ENCODE results near the gene EP400. TPM values are rescaled to one million over a fixed set of nuclear protein-coding genes. Genes with fewer than 3 reads are reported as not detected.

EP400 gene
- total and polyA plus RNA-seq, 4 donors: 11.4 to 47.8 (median 25.7) TPM

DNA sequence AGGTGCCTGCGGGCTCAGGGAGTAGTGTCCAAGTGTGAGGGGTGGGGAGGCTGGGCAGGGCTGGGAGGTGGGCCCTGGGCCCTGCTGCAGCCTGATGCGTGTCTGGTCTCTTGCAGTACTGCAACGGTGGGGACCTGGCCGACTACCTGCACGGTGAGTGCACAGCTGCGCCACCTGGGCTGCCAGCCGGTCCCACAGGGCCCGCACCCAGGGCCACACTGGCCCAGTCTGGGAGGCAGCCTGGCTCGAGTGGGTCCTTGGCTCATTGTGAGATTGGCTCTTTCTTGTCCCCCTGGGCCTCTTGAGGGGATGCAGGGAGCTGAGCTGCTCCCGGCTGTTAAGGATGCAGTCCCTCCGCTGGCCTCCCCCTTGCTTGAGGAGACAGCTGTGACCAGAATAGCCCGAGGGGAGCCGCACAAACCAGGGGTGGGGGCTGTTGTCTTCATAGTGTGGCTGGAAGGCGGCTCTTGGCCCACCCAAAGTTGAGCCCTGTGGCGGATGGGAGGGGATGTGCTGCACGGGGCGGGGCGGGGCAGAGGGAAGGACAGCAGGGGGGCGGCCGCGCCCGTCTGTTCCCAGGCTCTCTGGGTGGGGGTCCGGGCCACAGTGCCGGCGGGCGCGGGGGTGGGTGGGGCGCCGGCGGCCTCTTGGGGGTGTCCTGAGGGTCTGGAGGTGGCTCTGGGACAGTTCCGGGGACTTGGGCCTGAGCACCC is 42.2 kb upstream of the EP400 start:
- peaks cover 0 to 11% (median 0%) of the 10 kb centered on the region in 5 donors for H3K4me1 ChIP-seq (ENCODE audit: control insufficient read depth in 5 of 5, insufficient read depth in 5 of 5, low read length in 5 of 5)
- WGBS, 2 donors: 93 to 96% methylated on average over 28 to 31 of the region's 31 CpGs
- no peak overlapping the region for H3K9ac ChIP-seq (ENCODE audit: insufficient read depth in 1 of 2, low read length in 2 of 2)
- H3K4me3 ChIP-seq: no peak overlapping the region
- ATAC-seq (ENCODE audit: insufficient read depth, low FRiP score) (no peak), DNase-seq (no peak)
- no peak overlapping the region for H3K27ac ChIP-seq (ENCODE audit: low read depth in 1 of 2, low read length in 1 of 2)
- no peaks in the 10 kb centered on the region for H3K9me3 ChIP-seq (ENCODE audit: control insufficient read depth in 4 of 4, insufficient read depth in 3 of 4, low read length in 3 of 4)
- TF ChIP-seq, protein P1, sequence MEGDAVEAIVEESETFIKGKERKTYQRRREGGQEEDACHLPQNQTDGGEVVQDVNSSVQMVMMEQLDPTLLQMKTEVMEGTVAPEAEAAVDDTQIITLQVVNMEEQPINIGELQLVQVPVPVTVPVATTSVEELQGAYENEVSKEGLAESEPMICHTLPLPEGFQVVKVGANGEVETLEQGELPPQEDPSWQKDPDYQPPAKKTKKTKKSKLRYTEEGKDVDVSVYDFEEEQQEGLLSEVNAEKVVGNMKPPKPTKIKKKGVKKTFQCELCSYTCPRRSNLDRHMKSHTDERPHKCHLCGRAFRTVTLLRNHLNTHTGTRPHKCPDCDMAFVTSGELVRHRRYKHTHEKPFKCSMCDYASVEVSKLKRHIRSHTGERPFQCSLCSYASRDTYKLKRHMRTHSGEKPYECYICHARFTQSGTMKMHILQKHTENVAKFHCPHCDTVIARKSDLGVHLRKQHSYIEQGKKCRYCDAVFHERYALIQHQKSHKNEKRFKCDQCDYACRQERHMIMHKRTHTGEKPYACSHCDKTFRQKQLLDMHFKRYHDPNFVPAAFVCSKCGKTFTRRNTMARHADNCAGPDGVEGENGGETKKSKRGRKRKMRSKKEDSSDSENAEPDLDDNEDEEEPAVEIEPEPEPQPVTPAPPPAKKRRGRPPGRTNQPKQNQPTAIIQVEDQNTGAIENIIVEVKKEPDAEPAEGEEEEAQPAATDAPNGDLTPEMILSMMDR (IDR thresholded peaks at IDR 0.05; ENCODE audit: control extremely low read depth, extremely low read depth): no peak
- H3K36me3 ChIP-seq (ENCODE audit: control insufficient read depth in 4 of 4, insufficient read depth in 4 of 4, low read length in 4 of 4): peaks cover 0 to 56% (median 13%) of the 10 kb centered on the region in 4 donors
- H3K27me3 ChIP-seq (ENCODE audit: control insufficient read depth in 3 of 3, insufficient read depth in 3 of 3, low read length in 2 of 3): no peaks in the 10 kb centered on the region

DNA sequence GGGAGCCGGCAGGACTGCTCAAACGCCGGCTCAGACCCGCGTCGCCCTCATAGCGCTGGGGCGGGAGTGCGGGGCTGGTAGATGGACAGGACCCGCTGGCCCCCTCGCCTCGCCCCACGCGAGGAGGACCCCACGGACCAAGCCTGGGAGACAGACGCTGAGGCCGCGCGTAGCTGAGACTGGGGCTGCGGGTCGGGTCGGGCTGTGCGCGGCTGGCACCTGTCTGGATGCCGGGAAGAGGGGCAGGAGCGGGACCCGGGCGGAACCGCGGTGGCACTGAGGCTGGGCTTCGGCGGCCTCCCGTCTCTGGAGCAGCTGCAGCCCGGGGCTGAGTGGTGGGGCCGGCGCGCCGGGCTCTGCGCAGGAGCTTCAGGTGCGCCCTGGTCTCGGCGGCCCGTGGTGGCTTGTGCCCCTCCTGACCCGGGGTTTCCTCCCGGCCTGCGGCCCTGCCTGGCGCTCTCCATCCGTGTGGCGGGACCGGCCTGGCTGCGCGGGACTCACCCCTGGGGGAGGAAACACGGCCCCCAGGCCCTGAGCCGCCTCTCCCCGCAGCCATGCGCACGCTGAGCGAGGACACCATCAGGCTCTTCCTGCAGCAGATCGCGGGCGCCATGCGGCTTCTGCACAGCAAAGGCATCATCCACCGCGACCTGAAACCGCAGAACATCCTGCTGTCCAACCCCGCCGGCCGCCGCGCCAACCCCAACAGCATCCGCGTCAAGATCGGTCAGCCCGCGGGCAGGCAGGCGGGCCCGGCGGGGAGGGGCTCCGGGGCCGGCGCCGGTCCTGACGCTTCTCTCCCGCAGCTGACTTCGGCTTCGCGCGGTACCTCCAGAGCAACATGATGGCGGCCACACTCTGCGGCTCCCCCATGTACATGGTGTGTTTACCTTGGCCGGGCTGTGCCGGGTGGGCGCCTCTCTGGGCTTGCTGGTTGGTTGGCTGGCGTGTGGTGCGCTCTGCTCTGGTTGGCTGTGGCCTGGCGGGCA is 41.4 kb upstream of the EP400 start:
- Histone ChIP-seq H3K27ac (ENCODE audit: low read depth in 1 of 2, low read length in 1 of 2) (no peak overlapping the region), H3K9ac (ENCODE audit: insufficient read depth in 1 of 2, low read length in 2 of 2) (no peak overlapping the region), H3K36me3 (ENCODE audit: control insufficient read depth in 4 of 4, insufficient read depth in 4 of 4, low read length in 4 of 4) (peaks cover 0 to 56% (median 13%) of the 10 kb centered on the region in 4 donors), H3K9me3 (ENCODE audit: control insufficient read depth in 4 of 4, insufficient read depth in 3 of 4, low read length in 3 of 4) (no peaks in the 10 kb centered on the region), H3K27me3 (ENCODE audit: control insufficient read depth in 3 of 3, insufficient read depth in 3 of 3, low read length in 2 of 3) (no peaks in the 10 kb centered on the region), H3K4me1 (ENCODE audit: control insufficient read depth in 5 of 5, insufficient read depth in 5 of 5, low read length in 5 of 5) (peaks cover 0 to 3% (median 0%) of the 10 kb centered on the region in 5 donors), H3K4me3 (no peak overlapping the region)
- TF ChIP-seq, protein P1 (IDR thresholded peaks at IDR 0.05; ENCODE audit: control extremely low read depth, extremely low read depth): no peak
- WGBS, 2 donors: 97% methylated on average over 90 to 96 of the region's 96 CpGs
- no peak for DNase-seq
- no peak for ATAC-seq (ENCODE audit: insufficient read depth, low FRiP score)

DNA sequence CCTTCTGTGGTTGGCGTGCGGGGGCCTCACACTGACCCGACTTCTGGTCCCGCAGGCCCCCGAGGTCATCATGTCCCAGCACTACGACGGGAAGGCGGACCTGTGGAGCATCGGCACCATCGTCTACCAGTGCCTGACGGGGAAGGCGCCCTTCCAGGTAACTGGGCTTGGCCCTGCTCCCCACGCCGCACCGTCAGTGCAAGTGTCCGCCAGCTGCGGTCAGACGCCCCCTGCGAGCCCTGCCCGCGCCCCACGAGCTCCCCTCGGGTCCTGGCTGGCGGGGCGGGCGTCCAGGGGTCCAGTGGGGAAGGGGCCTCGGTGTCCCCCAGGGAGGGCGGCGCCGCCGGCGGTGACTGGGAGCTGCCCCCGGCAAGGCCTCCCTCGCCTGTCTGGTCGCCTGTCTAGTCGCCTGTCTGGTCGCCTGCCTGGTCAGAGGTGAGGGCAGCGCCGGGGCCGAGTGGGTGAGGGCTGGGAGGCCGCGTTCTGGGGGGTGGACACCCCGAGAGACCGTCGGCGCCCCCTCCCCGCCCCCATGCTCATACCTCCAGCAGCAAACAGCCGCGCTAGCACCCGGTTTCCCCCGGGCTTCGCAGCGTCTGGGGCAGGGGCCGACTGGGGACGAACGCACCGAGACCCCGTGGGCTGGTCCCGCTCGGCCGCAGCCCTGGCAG is 40.5 kb upstream of the EP400 start:
- H3K36me3 ChIP-seq (ENCODE audit: control insufficient read depth in 4 of 4, insufficient read depth in 4 of 4, low read length in 4 of 4): peaks cover 0 to 62% (median 15%) of the 10 kb centered on the region in 4 donors
- no peak for DNase-seq
- peaks cover 0 to 3% (median 0%) of the 10 kb centered on the region in 5 donors for H3K4me1 ChIP-seq (ENCODE audit: control insufficient read depth in 5 of 5, insufficient read depth in 5 of 5, low read length in 5 of 5)
- H3K9me3 ChIP-seq (ENCODE audit: control insufficient read depth in 4 of 4, insufficient read depth in 3 of 4, low read length in 3 of 4): no peaks in the 10 kb centered on the region
- no peak for ATAC-seq (ENCODE audit: insufficient read depth, low FRiP score)
- H3K9ac ChIP-seq (ENCODE audit: insufficient read depth in 1 of 2, low read length in 2 of 2): no peak overlapping the region
- 96 to 97% methylated on average over 51 to 61 of the region's 61 CpGs for WGBS, 2 donors
- H3K27me3 ChIP-seq (ENCODE audit: control insufficient read depth in 3 of 3, insufficient read depth in 3 of 3, low read length in 2 of 3): no peaks in the 10 kb centered on the region
- TF ChIP-seq, protein P1 (IDR thresholded peaks at IDR 0.05; ENCODE audit: control extremely low read depth, extremely low read depth): no peak
- no peak overlapping the region for H3K4me3 ChIP-seq
- H3K27ac ChIP-seq (ENCODE audit: low read depth in 1 of 2, low read length in 1 of 2): no peak overlapping the region
